Measurements from ENCODE around the gene PIK3R6. TPM values are rescaled to one million over a fixed set of nuclear protein-coding genes. Genes with fewer than 3 reads are reported as not detected.

PIK3R6 gene
- polyA plus RNA-seq, 1 of the 3 experiments (the other 2 are of a cell fraction): 0.03 TPM

GRCh38 chr17:8849311-8850041, 18.0 kb downstream of the PIK3R6 start:
- H3K27ac ChIP-seq (ENCODE audit: low read depth in 2 of 2, low read length in 1 of 2): no peak overlapping the region
- no peak overlapping the region for H3K9ac ChIP-seq
- ChIA-PET CTCF (interaction anchor here (0.8 to 2.1 kb wide), 2 partner anchors 10 to 16 kb away, joined by 3 to 5 read pairs; no protein-coding TSS in a partner anchor), POLR2A (interaction anchor here (0.6 kb wide), 2 partner anchors 135 to 765 kb away, joined by 3 to 5 read pairs; no protein-coding TSS in a partner anchor)
- no peak for DNase-seq
- TF ChIP-seq NRF1 (IDR thresholded peaks at IDR 0.05; ENCODE audit: low read depth, low read length) (no peak), FOXM1 (IDR thresholded peaks at IDR 0.05; ENCODE audit: low read depth) (no peak), POLR2AphosphoS5 (IDR thresholded peaks at IDR 0.05; ENCODE audit: low read depth, low read length) (no peak), PBX3 (IDR thresholded peaks at IDR 0.05) (no peak), JUND (IDR thresholded peaks at IDR 0.05) (no peak), TEAD4 (IDR thresholded peaks at IDR 0.05; ENCODE audit: borderline replicate concordance, insufficient read depth) (no peak)
- H2AFZ ChIP-seq (ENCODE audit: low read depth): no peak overlapping the region
- peaks cover 13% of the 10 kb centered on the region; the same call in 1 of the 2 replicates for H3K27me3 ChIP-seq (ENCODE audit: insufficient read depth)
- H4K20me1 ChIP-seq (ENCODE audit: insufficient read depth): no peaks in the 10 kb centered on the region
- no peaks in the 10 kb centered on the region for H3K4me1 ChIP-seq (ENCODE audit: control insufficient read depth in 1 of 2, insufficient read depth in 2 of 2, low read depth in 1 of 2, low read length in 1 of 2)
- no peaks in the 10 kb centered on the region for H3K9me3 ChIP-seq
- 2% methylated on average over 4 of the region's 4 CpGs for WGBS (ENCODE audit: low lambda C conversion rate)
- no peak overlapping the region for H3K4me3 ChIP-seq (ENCODE audit: low read depth in 2 of 2, low read length in 1 of 2)
- H3K4me2 ChIP-seq: no peak overlapping the region
- H3F3A ChIP-seq (replicated peaks; ENCODE audit: insufficient read depth): no peaks in the 10 kb centered on the region
- no peaks in the 10 kb centered on the region for H3K36me3 ChIP-seq (replicated peaks in 1 of 2; ENCODE audit: control insufficient read depth in 1 of 2, insufficient read depth in 2 of 2, low read length in 1 of 2)
- H3K79me2 ChIP-seq (ENCODE audit: insufficient read depth): no peaks in the 10 kb centered on the region
- no peaks in the 10 kb centered on the region for H3K9me2 ChIP-seq

- H2AFZ ChIP-seq (ENCODE audit: low read depth): no peak overlapping the region
- no peaks in the 10 kb centered on the region for H3K36me3 ChIP-seq (replicated peaks in 1 of 2; ENCODE audit: control insufficient read depth in 1 of 2, insufficient read depth in 2 of 2, low read length in 1 of 2)
- H3K9me3 ChIP-seq: no peaks in the 10 kb centered on the region
- H3K4me3 ChIP-seq (ENCODE audit: low read depth in 2 of 2, low read length in 1 of 2): no peak overlapping the region
- no peaks in the 10 kb centered on the region for H3F3A ChIP-seq (replicated peaks; ENCODE audit: insufficient read depth)
- H3K4me1 ChIP-seq (ENCODE audit: control insufficient read depth in 1 of 2, insufficient read depth in 2 of 2, low read depth in 1 of 2, low read length in 1 of 2): no peaks in the 10 kb centered on the region
- POLR2A ChIA-PET: no interaction called here
- CTCF ChIA-PET: interaction anchor here (2.1 kb wide), 1 partner anchor 14 kb away, joined by 5 read pairs; no protein-coding TSS in a partner anchor
- TF ChIP-seq SMC3 (IDR thresholded peaks at IDR 0.05; ENCODE audit: low read depth, low read length): no peak
- H4K20me1 ChIP-seq (ENCODE audit: insufficient read depth): no peaks in the 10 kb centered on the region
- peaks cover 7% of the 10 kb centered on the region; the same call in 1 of the 2 replicates for H3K27me3 ChIP-seq (ENCODE audit: insufficient read depth)
- WGBS (ENCODE audit: low lambda C conversion rate): 7% methylated on average over 2 of the region's 2 CpGs
- H3K4me2 ChIP-seq: no peak overlapping the region
- no peak overlapping the region for H3K27ac ChIP-seq (ENCODE audit: low read depth in 2 of 2, low read length in 1 of 2)
- no peak for DNase-seq
- H3K9me2 ChIP-seq: no peaks in the 10 kb centered on the region
- no peak overlapping the region for H3K9ac ChIP-seq
- H3K79me2 ChIP-seq (ENCODE audit: insufficient read depth): no peaks in the 10 kb centered on the region
Observed at GRCh38 chr17:8847891-8848290, 19.6 kb downstream of the PIK3R6 start.

GRCh38 chr17:8846768-8847211, 20.7 kb downstream of the PIK3R6 start:
- H3K36me3 ChIP-seq (replicated peaks in 1 of 2; ENCODE audit: control insufficient read depth in 1 of 2, insufficient read depth in 2 of 2, low read length in 1 of 2): no peaks in the 10 kb centered on the region
- no peaks in the 10 kb centered on the region for H3K9me3 ChIP-seq
- no peak overlapping the region for H2AFZ ChIP-seq (ENCODE audit: low read depth)

More at GRCh38 chr17:8846768-8847211, 20.7 kb downstream of the PIK3R6 start:
- Histone ChIP-seq H3K9me2 (no peaks in the 10 kb centered on the region), H3K27ac (ENCODE audit: low read depth in 2 of 2, low read length in 1 of 2) (no peak overlapping the region), H3K79me2 (ENCODE audit: insufficient read depth) (no peaks in the 10 kb centered on the region), H3K27me3 (ENCODE audit: insufficient read depth) (peaks cover 7% of the 10 kb centered on the region; the same call in 1 of the 2 replicates), H3K4me1 (ENCODE audit: control insufficient read depth in 1 of 2, insufficient read depth in 2 of 2, low read depth in 1 of 2, low read length in 1 of 2) (no peaks in the 10 kb centered on the region), H3K9ac (no peak overlapping the region), H4K20me1 (ENCODE audit: insufficient read depth) (no peaks in the 10 kb centered on the region), H3K4me2 (no peak overlapping the region), H3F3A (replicated peaks; ENCODE audit: insufficient read depth) (no peaks in the 10 kb centered on the region), H3K4me3 (ENCODE audit: low read depth in 2 of 2, low read length in 1 of 2) (no peak overlapping the region)
- DNase-seq: peak; percentile 34
- CTCF ChIA-PET: no interaction called here
- TF ChIP-seq USF1 (IDR thresholded peaks at IDR 0.05; ENCODE audit: borderline replicate concordance, low read depth): peak; percentile 86; the same call in 1 of the 2 replicates
- TF ChIP-seq FOXJ3 (CRISPR knock-in tag; IDR thresholded peaks at IDR 0.05): no peak
- POLR2A ChIA-PET: no interaction called here
